AG09309 (cell line): ENCODE results near the gene POLK.

Experiments used
- DNase-seq: peaks from one replicate; pipeline ENCODE4 v3.0.0-alpha.2; 2010; ENCODE audit warnings: low read depth
- H3K4me3 ChIP-seq: 2 replicates; pipeline ENCODE4 v1.5.1; 2011; ENCODE audit warnings: mild to moderate bottlenecking, low read depth, low read length, moderate library complexity; ENCODE audit not compliant: control insufficient read depth
- CTCF ChIP-seq: IDR thresholded peaks from 2 replicates; pipeline ENCODE4 v1.5.1; 2011; ENCODE audit warnings: mild to moderate bottlenecking, low read depth, low read length, inconsistent platforms; ENCODE audit not compliant: insufficient read depth, control insufficient read depth; ENCODE audit errors: missing control alignments

POLK gene

DNA sequence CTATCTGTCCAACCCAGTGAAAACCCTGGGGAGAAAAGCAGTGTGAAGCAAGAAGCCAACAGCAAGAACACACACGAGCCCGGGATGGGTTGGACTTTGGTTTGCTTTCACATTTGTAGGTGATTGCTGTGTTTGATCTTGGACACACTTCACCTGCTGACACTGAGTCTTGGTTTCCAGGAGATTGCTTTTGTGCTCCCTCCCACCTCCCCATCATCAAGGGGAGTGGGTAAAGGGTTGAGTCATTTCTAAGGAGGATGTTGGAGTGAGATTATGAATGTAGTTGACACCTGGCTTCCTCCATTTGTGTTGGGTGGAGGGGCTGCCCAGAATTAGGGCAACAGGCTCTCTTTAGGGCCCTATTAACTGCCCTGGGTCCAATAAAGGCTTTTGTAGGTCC lies 137.0 kb downstream of the POLK start:
- H3K4me3 ChIP-seq: no peak overlapping the region
- no peak for TF ChIP-seq CTCF
- DNase-seq: no peak
